B cell (primary cell): ENCODE data around the gene MAEA. TPM values are rescaled to one million over a fixed set of nuclear protein-coding genes. Genes with fewer than 3 reads are reported as not detected.

Experiments used
- ATAC-seq: fragments of 200-7000 bp; cut with Tn5 transposase; one replicate; pipeline ENCODE4 v1.10.0; 2021; ENCODE audit warnings: low read depth, mild to moderate bottlenecking, moderate number of reproducible peaks, moderate library complexity
- CTCF ChIA-PET: fragments of 350-600 bp; sonication (Branson Sonifier 250); formaldehyde crosslinking; loops from one replicate; lab custom pipeline; 2021; ENCODE audit warnings: antibody characterized with exemption, inconsistent platforms; lab: Charles Lee
- POLR2A ChIA-PET: fragments of 350-600 bp; sonication (Branson Sonifier 250); formaldehyde crosslinking; loops from one replicate; lab custom pipeline; 2021; ENCODE audit warnings: antibody characterized with exemption; lab: Charles Lee
- DNase-seq: peaks from one replicate; pipeline ENCODE4 v3.0.0; 2013
- H2AFZ ChIP-seq: 2 replicates; pipeline ENCODE4 v1.6.1; 2012; ENCODE audit warnings: mild to moderate bottlenecking, low read depth, low read length; ENCODE audit not compliant: insufficient read depth, poor library complexity, severe bottlenecking
- H3K27ac ChIP-seq, 2 donors: 1 replicate in 1 of 2; 2 replicates in 1 of 2; pipeline ENCODE4 v1.5.1; 2012 to 2013; ENCODE audit warnings: low read length in 2 of 2, mild to moderate bottlenecking in 2 of 2, moderate library complexity in 1 of 2
- H3K27me3 ChIP-seq, 4 experiments: fragments of 200-600 bp in 1 of 4; sonication (generic) in 1 of 4; replicated peaks in 1 of 4; 1 replicate in 2 of 4; 2 replicates in 2 of 4; pipeline versions ENCODE4 v1.6.1 to v1.7.0; 2013 to 2016; ENCODE audit warnings: low read length in 3 of 4, mild to moderate bottlenecking in 2 of 4, mixed read lengths in 1 of 4, moderate library complexity in 1 of 4; ENCODE audit not compliant: insufficient read depth in 4 of 4, control insufficient read depth in 3 of 4; ENCODE audit errors: control extremely low read depth in 1 of 4
- H3K36me3 ChIP-seq, 2 experiments: replicated peaks in 1 of 2; 1 replicate in 1 of 2; 2 replicates in 1 of 2; pipeline versions ENCODE4 v1.6.1 to v1.7.1; 2013; ENCODE audit warnings: low read length in 1 of 2; ENCODE audit not compliant: insufficient read depth in 2 of 2, control insufficient read depth in 1 of 2; ENCODE audit errors: control extremely low read depth in 1 of 2, extremely low read depth in 1 of 2
- H3K4me1 ChIP-seq, 2 donors: fragments of 200-600 bp in 1 of 2; sonication (generic) in 1 of 2; 1 replicate in 1 of 2; 2 replicates in 1 of 2; pipeline versions ENCODE4 v1.5.1 to v1.6.1; 2013 to 2017; ENCODE audit warnings: low read length in 2 of 2; ENCODE audit not compliant: control insufficient read depth in 2 of 2, insufficient read depth in 2 of 2
- H3K4me2 ChIP-seq: replicated peaks from 2 replicates; pipeline ENCODE3; 2012; ENCODE audit warnings: mild to moderate bottlenecking, low read depth, low read length; ENCODE audit not compliant: poor library complexity, severe bottlenecking
- H3K4me3 ChIP-seq, 5 experiments: fragments of 200-600 bp in 1 of 5; sonication (generic) in 1 of 5; 1 replicate in 3 of 5; 2 replicates in 2 of 5; pipeline versions ENCODE4 v1.5.1 to v1.7.0; 2011 to 2016; ENCODE audit warnings: low read length in 4 of 5, mild to moderate bottlenecking in 4 of 5, low read depth in 2 of 5, control low read depth in 1 of 5, moderate library complexity in 1 of 5; ENCODE audit not compliant: insufficient read depth in 1 of 5; ENCODE audit errors: control extremely low read depth in 1 of 5, extremely low read depth in 1 of 5
- H3K79me2 ChIP-seq: fragments of 200-600 bp; sonication (generic); one replicate; pipeline ENCODE4 v1.6.0; 2016; ENCODE audit warnings: low read length; ENCODE audit not compliant: control insufficient read depth, insufficient read depth
- H3K9ac ChIP-seq: fragments of 200-600 bp; sonication (generic); 2 replicates; pipeline ENCODE4 v1.6.1; 2017; ENCODE audit warnings: mild to moderate bottlenecking, low read length, moderate library complexity
- H3K9me3 ChIP-seq, 3 donors: one replicate each; pipeline versions ENCODE4 v1.6.1 to v1.7.1; 2013; ENCODE audit warnings: low read length in 2 of 3; ENCODE audit not compliant: control insufficient read depth in 2 of 3, insufficient read depth in 1 of 3; ENCODE audit errors: control extremely low read depth in 1 of 3
- H4K20me1 ChIP-seq: 2 replicates; pipeline ENCODE4 v1.6.0; 2012; ENCODE audit warnings: mild to moderate bottlenecking, low read length; ENCODE audit not compliant: insufficient read depth, control insufficient read depth, poor library complexity, severe bottlenecking
- H3K27ac Mint-ChIP-seq: one replicate; pipeline ENCODE4 v1.8.0; 2021; ENCODE audit warnings: mixed read lengths
- H3K27me3 Mint-ChIP-seq: one replicate; pipeline ENCODE4 v1.8.0; 2021; ENCODE audit warnings: mixed read lengths
- H3K4me1 Mint-ChIP-seq: one replicate; pipeline ENCODE4 v1.8.0; 2021; ENCODE audit warnings: mixed read lengths
- H3K4me3 Mint-ChIP-seq: one replicate; pipeline ENCODE4 v1.8.0; 2021; ENCODE audit warnings: mixed read lengths
- H3K9me3 Mint-ChIP-seq: one replicate; pipeline ENCODE4 v1.8.0; 2022; ENCODE audit warnings: mixed read lengths; ENCODE audit not compliant: insufficient read depth
- EZH2 ChIP-seq: IDR thresholded peaks from 2 replicates; pipeline ENCODE4 v1.6.1; 2012; ENCODE audit warnings: borderline replicate concordance, low read depth, mild to moderate bottlenecking, moderate library complexity, low read length; ENCODE audit not compliant: insufficient read depth, poor library complexity, severe bottlenecking
- WGBS: methylation state at CpG from one replicate; pipeline ENCODE4 v1.1.5; 2013; ENCODE audit warnings: missing lambda C conversion rate; ENCODE audit not compliant: insufficient coverage; 5-methylcytosine and 5-hydroxymethylcytosine counted together
- intact Hi-C: fragments of 100-400 bp; cut with micrococcal nuclease; formaldehyde crosslinking; loops from one replicate; pipeline ENCODE4 v1.10.0; 2022
- polyA plus RNA-seq: library from polyadenylated mRNA; depleted of rRNA; stranded (reverse); fragments of >200 nt; gene quantifications from 2 replicates; pipeline ENCODE4 v1.2.3, GENCODE V29; 2012
- total RNA-seq, 2 donors: library from RNA; stranded (reverse); fragments of 120-200 nt in 1 of 2; gene quantifications; 1 replicate in 1 of 2; 2 replicates in 1 of 2; pipeline versions ENCODE4 v1.2.3 to v1.2.4, GENCODE V29; 2013 to 2022
- TF ChIP-seq, protein P1 (sequence below): fragments of 200-600 bp; IDR thresholded peaks from one replicate; pipeline ENCODE4 v1.8.0; 2022; ENCODE audit warnings: antibody characterized with exemption, mild to moderate bottlenecking

The MAEA gene
- total and polyA plus RNA-seq, 2 donors (not counting 1 experiment from before 2014, with no cell fraction given) = 106 to 107 TPM

DNA sequence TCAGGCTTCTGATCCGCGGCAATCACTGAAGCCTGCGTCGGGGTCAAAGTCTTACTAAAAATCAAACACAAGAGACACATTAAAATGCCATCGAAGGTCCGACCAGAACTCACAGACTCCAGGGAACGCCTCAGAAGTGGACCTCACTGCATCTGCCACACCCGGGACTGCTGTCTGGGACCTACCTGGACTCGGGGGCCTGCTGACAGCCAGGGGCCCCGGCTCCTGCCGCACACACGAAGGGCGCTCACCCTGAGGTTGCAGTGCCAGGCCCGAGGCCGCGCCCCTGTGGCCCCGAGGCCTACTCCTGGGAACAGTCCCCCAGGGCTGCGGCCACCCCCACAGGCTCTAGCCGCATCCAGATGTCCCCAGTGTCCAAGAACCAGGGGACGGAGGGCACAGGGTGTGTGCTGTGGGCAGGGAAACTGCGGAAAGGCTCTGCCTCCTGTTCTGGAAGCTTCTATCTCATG, 48.2 kb upstream of the MAEA start:
- ChIA-PET POLR2A (no interaction called here), CTCF (no interaction called here)
- Histone ChIP-seq H3K4me2 (no peak overlapping the region), H3K9ac (no peak overlapping the region), H3K27me3 (no peaks in the 10 kb centered on the region), H4K20me1 (peaks cover 99% of the 10 kb centered on the region), H3K4me3 (no peak overlapping the region), H3K9me3 (no peaks in the 10 kb centered on the region), H3K4me1 (peaks cover 34 to 39% of the 10 kb centered on the region in 2 donors), H3K79me2 (peaks cover 88% of the 10 kb centered on the region), H2AFZ (no peak overlapping the region), H3K36me3 (peaks cover 0 to 28% of the 10 kb centered on the region in 2 experiments), H3K27ac (no peak overlapping the region)
- ATAC-seq (no peak), DNase-seq (no peak)
- TF ChIP-seq, protein P1, sequence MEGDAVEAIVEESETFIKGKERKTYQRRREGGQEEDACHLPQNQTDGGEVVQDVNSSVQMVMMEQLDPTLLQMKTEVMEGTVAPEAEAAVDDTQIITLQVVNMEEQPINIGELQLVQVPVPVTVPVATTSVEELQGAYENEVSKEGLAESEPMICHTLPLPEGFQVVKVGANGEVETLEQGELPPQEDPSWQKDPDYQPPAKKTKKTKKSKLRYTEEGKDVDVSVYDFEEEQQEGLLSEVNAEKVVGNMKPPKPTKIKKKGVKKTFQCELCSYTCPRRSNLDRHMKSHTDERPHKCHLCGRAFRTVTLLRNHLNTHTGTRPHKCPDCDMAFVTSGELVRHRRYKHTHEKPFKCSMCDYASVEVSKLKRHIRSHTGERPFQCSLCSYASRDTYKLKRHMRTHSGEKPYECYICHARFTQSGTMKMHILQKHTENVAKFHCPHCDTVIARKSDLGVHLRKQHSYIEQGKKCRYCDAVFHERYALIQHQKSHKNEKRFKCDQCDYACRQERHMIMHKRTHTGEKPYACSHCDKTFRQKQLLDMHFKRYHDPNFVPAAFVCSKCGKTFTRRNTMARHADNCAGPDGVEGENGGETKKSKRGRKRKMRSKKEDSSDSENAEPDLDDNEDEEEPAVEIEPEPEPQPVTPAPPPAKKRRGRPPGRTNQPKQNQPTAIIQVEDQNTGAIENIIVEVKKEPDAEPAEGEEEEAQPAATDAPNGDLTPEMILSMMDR = no peak
- TF ChIP-seq EZH2 = no peak
- Mint-ChIP-seq H3K9me3 (no peaks in the 10 kb centered on the region), H3K27ac (no peak overlapping the region), H3K4me3 (no peak overlapping the region), H3K27me3 (no peaks in the 10 kb centered on the region), H3K4me1 (peaks cover 48% of the 10 kb centered on the region)
- intact Hi-C loops = no loop called here
- 96% methylated on average over 18 of the region's 21 CpGs for WGBS

DNA sequence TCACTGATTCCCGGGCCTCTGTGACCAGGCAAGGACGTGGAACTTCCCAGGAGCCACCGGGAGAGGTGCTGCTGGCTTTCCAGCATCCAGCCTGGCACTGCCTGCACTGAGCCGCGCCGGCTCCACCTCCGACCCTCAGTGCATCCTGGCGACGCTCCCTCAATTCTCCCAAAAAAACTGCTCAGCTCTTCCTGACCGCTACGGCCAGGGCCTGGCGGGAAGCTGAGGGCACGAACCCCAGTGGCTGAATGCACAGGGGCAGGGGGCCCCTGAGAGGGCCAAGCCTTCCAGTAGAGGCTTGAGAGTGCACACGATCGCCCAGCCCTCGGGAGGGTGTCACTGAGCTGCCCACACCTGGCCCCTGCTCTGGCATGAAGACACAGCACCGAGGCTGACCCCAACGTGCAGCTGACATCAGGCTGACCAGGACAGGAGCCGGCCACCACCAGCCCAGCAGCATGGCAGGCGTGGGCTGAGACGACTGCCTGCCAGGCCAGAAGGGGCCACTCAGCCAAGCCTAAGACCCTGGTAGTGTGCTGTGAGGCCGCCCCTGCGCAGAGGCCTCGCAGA, 47.7 kb upstream of the MAEA start:
- ATAC-seq (no peak), DNase-seq (no peak)
- ChIA-PET CTCF (no interaction called here), POLR2A (no interaction called here)
- Mint-ChIP-seq H3K9me3 (no peaks in the 10 kb centered on the region), H3K4me1 (peaks cover 53% of the 10 kb centered on the region), H3K4me3 (no peak overlapping the region), H3K27me3 (no peaks in the 10 kb centered on the region), H3K27ac (no peak overlapping the region)
- H3K27me3 ChIP-seq = no peaks in the 10 kb centered on the region
- H3K4me1 ChIP-seq = peaks cover 39 to 44% of the 10 kb centered on the region in 2 donors
- peaks cover 0 to 24% of the 10 kb centered on the region in 2 experiments for H3K36me3 ChIP-seq
- no peak overlapping the region for H3K4me3 ChIP-seq
- H4K20me1 ChIP-seq = peaks cover 99% of the 10 kb centered on the region
- no peak overlapping the region for H2AFZ ChIP-seq
- TF ChIP-seq EZH2 = no peak
- TF ChIP-seq, protein P1 = no peak
- 97% methylated on average over 23 of the region's 24 CpGs for WGBS
- intact Hi-C loops = no loop called here
- H3K9me3 ChIP-seq = no peaks in the 10 kb centered on the region
- H3K27ac ChIP-seq = no peak overlapping the region
- H3K79me2 ChIP-seq = peaks cover 89% of the 10 kb centered on the region
- H3K9ac ChIP-seq = no peak overlapping the region
- H3K4me2 ChIP-seq = no peak overlapping the region
